Activated B cell treated with CpG ODN at 0.5 μM for 24 hours (primary cell): ENCODE results near the gene TERB1. TPM values are rescaled to one million over a fixed set of nuclear protein-coding genes. Genes with fewer than 3 reads are reported as not detected.

Experiments used
- ATAC-seq: fragments of 200-7000 bp; cut with Tn5 transposase; one replicate; pipeline ENCODE4 v1.10.0; 2021; ENCODE audit warnings: low read depth, mild to moderate bottlenecking, moderate library complexity
- CTCF ChIA-PET: fragments of 350-600 bp; sonication (Branson Sonifier 250); formaldehyde crosslinking; loops from one replicate; lab custom pipeline; 2021; ENCODE audit warnings: antibody characterized with exemption; lab: Charles Lee
- POLR2A ChIA-PET: fragments of 350-600 bp; sonication (Branson Sonifier 250); formaldehyde crosslinking; loops from one replicate; lab custom pipeline; 2021; ENCODE audit warnings: antibody characterized with exemption; lab: Charles Lee
- DNase-seq: peaks from one replicate; pipeline ENCODE4 v3.0.0; 2022
- H3K27ac Mint-ChIP-seq: one replicate; pipeline ENCODE4 v1.8.0; 2020; ENCODE audit warnings: mixed read lengths
- H3K27me3 Mint-ChIP-seq: one replicate; pipeline ENCODE4 v1.8.0; 2021; ENCODE audit warnings: mixed read lengths
- H3K36me3 Mint-ChIP-seq: one replicate; pipeline ENCODE4 v1.8.0; 2021; ENCODE audit warnings: low read depth, mixed read lengths
- H3K4me1 Mint-ChIP-seq: one replicate; pipeline ENCODE4 v1.8.0; 2021; ENCODE audit warnings: mixed read lengths
- H3K4me3 Mint-ChIP-seq: one replicate; pipeline ENCODE4 v1.8.0; 2020; ENCODE audit warnings: mild to moderate bottlenecking, mixed read lengths
- H3K9me3 Mint-ChIP-seq: one replicate; pipeline ENCODE4 v1.8.0; 2020; ENCODE audit warnings: mixed read lengths
- CTCF ChIP-seq: fragments of 200-600 bp; IDR thresholded peaks from one replicate; pipeline ENCODE4 v1.8.0; 2022; ENCODE audit warnings: antibody characterized with exemption, mild to moderate bottlenecking
- intact Hi-C: fragments of 100-400 bp; cut with micrococcal nuclease; formaldehyde crosslinking; loops from one replicate; pipeline ENCODE4 v1.15.1; 2024
- total RNA-seq: library from RNA; stranded (reverse); gene quantifications from 2 replicates; pipeline ENCODE4 v1.2.3, GENCODE V29; 2022

The TERB1 gene
- total RNA-seq, 1 donor from 2014 or later: not detected

GRCh38 chr16:66754819-66755218, 46.6 kb downstream of the TERB1 start:
- H3K36me3 Mint-ChIP-seq: peaks cover 4% of the 10 kb centered on the region
- TF ChIP-seq CTCF: no peak
- ATAC-seq: no peak
- no peaks in the 10 kb centered on the region for H3K9me3 Mint-ChIP-seq
- DNase-seq: no peak
- no peak overlapping the region for H3K27ac Mint-ChIP-seq
- peaks cover 18% of the 10 kb centered on the region for H3K4me1 Mint-ChIP-seq
- ChIA-PET CTCF (no interaction called here), POLR2A (no interaction called here)
- intact Hi-C loops: no loop called here
- no peak overlapping the region for H3K4me3 Mint-ChIP-seq
- H3K27me3 Mint-ChIP-seq: peaks cover 10% of the 10 kb centered on the region

GRCh38 chr16:66754211-66754610, 47.2 kb downstream of the TERB1 start:
- intact Hi-C loops: no loop called here
- DNase-seq: no peak
- no peak overlapping the region for H3K27ac Mint-ChIP-seq
- no peak for TF ChIP-seq CTCF
- H3K27me3 Mint-ChIP-seq: peaks cover 10% of the 10 kb centered on the region
- no peaks in the 10 kb centered on the region for H3K9me3 Mint-ChIP-seq
- H3K4me1 Mint-ChIP-seq: peaks cover 24% of the 10 kb centered on the region
- H3K36me3 Mint-ChIP-seq: peaks cover 7% of the 10 kb centered on the region
- POLR2A ChIA-PET: interaction anchor here (0.5 kb wide), 1 partner anchor 11 kb away, joined by 4 read pairs; no protein-coding TSS in a partner anchor
- H3K4me3 Mint-ChIP-seq: no peak overlapping the region
- ATAC-seq: no peak
- CTCF ChIA-PET: no interaction called here

GRCh38 chr16:66752958-66753357, 48.4 kb downstream of the TERB1 start:
- ATAC-seq (no peak), DNase-seq (no peak)
- H3K27me3 Mint-ChIP-seq: peaks cover 10% of the 10 kb centered on the region
- H3K4me1 Mint-ChIP-seq: peaks cover 32% of the 10 kb centered on the region
- H3K9me3 Mint-ChIP-seq: no peaks in the 10 kb centered on the region
- no peak overlapping the region for H3K27ac Mint-ChIP-seq
- ChIA-PET POLR2A (no interaction called here), CTCF (interaction anchor here (1.1 kb wide), 1 partner anchor 190 kb away, joined by 3 read pairs; no protein-coding TSS in a partner anchor)
- intact Hi-C loops: no loop called here
- peaks cover 18% of the 10 kb centered on the region for H3K36me3 Mint-ChIP-seq
- TF ChIP-seq CTCF: no peak
- H3K4me3 Mint-ChIP-seq: no peak overlapping the region

GRCh38 chr16:66752379-66752778, 49.0 kb downstream of the TERB1 start:
- intact Hi-C loops: no loop called here
- TF ChIP-seq CTCF: no peak
- peak overlapping the region; percentile 81 for H3K4me3 Mint-ChIP-seq
- H3K9me3 Mint-ChIP-seq: no peaks in the 10 kb centered on the region
- ChIA-PET POLR2A (no interaction called here), CTCF (interaction anchor here (0.9 to 1.5 kb wide), 5 partner anchors 55 to 347 kb away, joined by 3 to 4 read pairs (median 3); partner anchors contain the start of gene NAE1)
- peaks cover 20% of the 10 kb centered on the region for H3K36me3 Mint-ChIP-seq
- H3K4me1 Mint-ChIP-seq: peaks cover 32% of the 10 kb centered on the region
- H3K27me3 Mint-ChIP-seq: peaks cover 10% of the 10 kb centered on the region
- no peak for DNase-seq
- H3K27ac Mint-ChIP-seq: peak overlapping the region; percentile 87
- no peak for ATAC-seq

GRCh38 chr16:66751992-66752322, 49.4 kb downstream of the TERB1 start:
- TF ChIP-seq CTCF: no peak
- Mint-ChIP-seq H3K36me3 (peaks cover 24% of the 10 kb centered on the region), H3K4me3 (peak overlapping the region; percentile 81), H3K27ac (peak overlapping the region; percentile 87), H3K9me3 (no peaks in the 10 kb centered on the region), H3K4me1 (peaks cover 32% of the 10 kb centered on the region), H3K27me3 (peaks cover 10% of the 10 kb centered on the region)
- CTCF ChIA-PET: interaction anchor here (0.9 to 1.5 kb wide), 5 partner anchors 55 to 347 kb away, joined by 3 to 4 read pairs (median 3); partner anchors contain the start of gene NAE1
- DNase-seq (no peak), ATAC-seq (no peak)
- POLR2A ChIA-PET: no interaction called here
- intact Hi-C loops: loop anchor here (1.0 to 2.0 kb wide), 6 partner anchors 56 to 231 kb away; partner anchors contain the start of genes CMTM3, CMTM4 and NAE1
